Lower lobe of right lung (tissue), 2 donors: ENCODE results near the gene CARS1. TPM values are rescaled to one million over a fixed set of nuclear protein-coding genes. Genes with fewer than 3 reads are reported as not detected.
A peak's percentile ranks its signal among the peaks of the same experiment; 100 is the strongest.

Experiments used
- ATAC-seq, 2 donors: fragments of 200-7000 bp; cut with Tn5 transposase; one replicate each; pipeline ENCODE4 v1.9.1; 2020 to 2022; ENCODE audit warnings: mild to moderate bottlenecking in 2 of 2, moderate library complexity in 2 of 2
- DNase-seq: peaks from one replicate; pipeline ENCODE4 v3.0.0-alpha.2; 2020
- H3K27ac ChIP-seq: fragments of 200-600 bp; one replicate; pipeline ENCODE4 v1.8.0; 2022
- H3K27me3 ChIP-seq: fragments of 200-600 bp; one replicate; pipeline ENCODE4 v1.8.0; 2022; ENCODE audit warnings: low read depth
- H3K36me3 ChIP-seq: fragments of 200-600 bp; one replicate; pipeline ENCODE4 v1.8.0; 2022; ENCODE audit warnings: mild to moderate bottlenecking
- H3K4me1 ChIP-seq: fragments of 200-600 bp; one replicate; pipeline ENCODE4 v1.8.0; 2022
- H3K4me3 ChIP-seq: fragments of 200-600 bp; one replicate; pipeline ENCODE4 v1.8.0; 2022; ENCODE audit warnings: mild to moderate bottlenecking
- H3K9me3 ChIP-seq: fragments of 200-600 bp; one replicate; pipeline ENCODE4 v1.8.0; 2022
- CTCF ChIP-seq: fragments of 200-600 bp; IDR thresholded peaks from one replicate; pipeline ENCODE4 v1.8.0; 2022; ENCODE audit warnings: antibody characterized with exemption, mild to moderate bottlenecking
- intact Hi-C: fragments of 100-400 bp; cut with DNase I; formaldehyde crosslinking; loops from one replicate; pipeline ENCODE4 v1.11.0; 2022
- total RNA-seq: library from RNA; stranded (reverse); fragmentation: NEBNext Ultra II Directional; extraction: Animal tissue kit (Norgen Biotek cat#: 25700); gene quantifications from one replicate; pipeline ENCODE4 v1.2.1, GENCODE V29; 2021
- donor health status: DM: no; HTN: yes; CAD: no; lungs with severe emphysema.

The CARS1 gene
- total RNA-seq, 1 donor from 2014 or later: 40.2 TPM

DNA sequence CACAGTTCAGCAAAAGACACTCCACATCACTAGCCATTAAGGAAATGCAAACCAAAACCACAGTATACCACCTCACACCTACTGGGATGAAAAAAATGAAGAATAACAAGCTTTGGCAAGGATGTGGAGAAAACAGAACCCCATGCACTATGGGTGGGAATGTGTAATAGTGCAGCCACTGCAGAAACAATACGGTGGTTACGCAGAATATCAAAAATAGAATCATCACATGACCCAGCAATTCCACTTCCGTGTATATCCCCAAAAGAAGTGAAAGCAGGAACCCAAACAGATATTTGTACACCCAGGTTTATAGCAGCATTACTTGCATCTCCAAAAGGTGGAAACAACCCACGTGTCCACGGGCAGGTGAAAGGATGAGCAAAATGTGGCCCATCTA lies 20.8 kb downstream of the CARS1 start:
- H3K4me1 ChIP-seq: peaks cover 10% of the 10 kb centered on the region
- H3K27me3 ChIP-seq: no peaks in the 10 kb centered on the region
- no peak for TF ChIP-seq CTCF
- H3K4me3 ChIP-seq: no peak overlapping the region
- H3K27ac ChIP-seq: peak overlapping the region; percentile 44
- no peak for DNase-seq
- peak; percentile 60 to 73 for ATAC-seq
- H3K9me3 ChIP-seq: no peaks in the 10 kb centered on the region
- intact Hi-C loops: loop anchor here (10.0 kb wide), 1 partner anchor 58 kb away; no protein-coding TSS in a partner anchor
- H3K36me3 ChIP-seq: peaks cover 93% of the 10 kb centered on the region

DNA sequence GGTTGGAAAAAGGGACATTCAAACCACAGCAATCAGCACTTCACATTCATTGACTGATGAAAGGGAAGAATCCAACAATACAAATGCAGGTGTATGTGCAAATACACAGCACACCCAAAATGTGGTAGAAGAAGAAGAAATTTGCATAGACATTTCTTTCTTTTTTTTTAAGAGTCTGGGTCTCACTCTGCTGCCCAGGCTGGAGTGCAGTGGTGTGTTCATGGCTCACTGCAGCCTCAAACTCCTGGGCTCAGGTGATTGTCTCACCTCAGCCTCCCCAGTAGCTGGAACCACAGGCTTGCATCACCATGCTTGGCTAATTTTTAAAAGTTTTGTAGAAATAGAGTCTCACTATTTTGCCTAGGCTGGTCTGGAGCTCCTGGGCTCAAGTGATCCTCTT lies 21.9 kb downstream of the CARS1 start:
- Histone ChIP-seq H3K27me3 (no peaks in the 10 kb centered on the region), H3K27ac (no peak overlapping the region), H3K4me1 (peaks cover 14% of the 10 kb centered on the region), H3K36me3 (peaks cover 93% of the 10 kb centered on the region), H3K4me3 (no peak overlapping the region), H3K9me3 (no peaks in the 10 kb centered on the region)
- ATAC-seq (no peak), DNase-seq (no peak)
- no peak for TF ChIP-seq CTCF
- intact Hi-C loops: loop anchor here (10.0 kb wide), 1 partner anchor 59 kb away; no protein-coding TSS in a partner anchor

DNA sequence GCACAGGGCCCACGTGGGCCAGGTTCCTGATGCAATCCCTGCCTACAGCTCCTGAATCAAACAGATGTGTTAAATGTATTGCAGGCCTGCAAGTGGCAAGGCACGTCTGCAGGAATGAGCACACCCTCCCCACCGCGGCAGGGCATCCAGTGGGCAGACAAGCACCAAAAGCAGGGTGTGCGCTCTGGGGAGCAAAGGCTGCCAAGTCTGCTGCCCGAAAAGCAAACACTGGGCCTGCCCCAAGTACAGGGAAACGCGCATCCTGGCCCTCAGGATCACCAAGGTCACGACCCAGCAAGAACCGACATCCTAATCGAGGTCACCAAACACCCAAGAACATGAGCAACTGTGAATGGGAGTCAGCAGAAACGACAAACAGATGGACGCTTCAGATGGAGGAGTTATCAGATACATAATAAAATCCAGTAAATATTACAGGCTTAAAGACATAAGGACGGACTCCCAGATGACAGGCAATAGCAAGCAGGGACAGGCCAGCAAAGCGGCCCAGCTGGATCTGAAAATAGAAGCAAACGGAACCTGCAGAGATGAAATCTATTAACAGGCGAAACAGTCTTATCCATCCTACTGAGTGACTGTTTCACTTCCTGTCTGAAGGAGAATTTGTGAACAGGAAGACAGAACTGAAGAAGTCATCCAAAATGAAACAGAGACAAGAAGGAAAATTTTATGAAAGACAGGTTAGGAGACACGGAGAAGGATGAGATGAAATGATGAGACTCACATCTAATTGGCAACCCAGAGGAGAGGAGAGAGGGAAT lies 26.7 kb downstream of the CARS1 start:
- no peak for DNase-seq
- no peaks in the 10 kb centered on the region for H3K9me3 ChIP-seq
- no peaks in the 10 kb centered on the region for H3K27me3 ChIP-seq
- H3K4me3 ChIP-seq: no peak overlapping the region
- ATAC-seq: no peak
- intact Hi-C loops: loop anchor here (10.0 kb wide), 1 partner anchor 64 kb away; no protein-coding TSS in a partner anchor
- no peak for TF ChIP-seq CTCF
- peaks cover 11% of the 10 kb centered on the region for H3K4me1 ChIP-seq
- H3K27ac ChIP-seq: no peak overlapping the region
- H3K36me3 ChIP-seq: peaks cover 91% of the 10 kb centered on the region

GRCh38 chr11:3028813-3029212 lies 28.4 kb downstream of the CARS1 start:
- Histone ChIP-seq H3K4me1 (peaks cover 11% of the 10 kb centered on the region), H3K36me3 (peaks cover 88% of the 10 kb centered on the region), H3K27ac (no peak overlapping the region), H3K27me3 (no peaks in the 10 kb centered on the region), H3K9me3 (no peaks in the 10 kb centered on the region), H3K4me3 (no peak overlapping the region)
- DNase-seq (no peak), ATAC-seq (no peak)
- intact Hi-C loops: no loop called here
- TF ChIP-seq CTCF: no peak

DNA sequence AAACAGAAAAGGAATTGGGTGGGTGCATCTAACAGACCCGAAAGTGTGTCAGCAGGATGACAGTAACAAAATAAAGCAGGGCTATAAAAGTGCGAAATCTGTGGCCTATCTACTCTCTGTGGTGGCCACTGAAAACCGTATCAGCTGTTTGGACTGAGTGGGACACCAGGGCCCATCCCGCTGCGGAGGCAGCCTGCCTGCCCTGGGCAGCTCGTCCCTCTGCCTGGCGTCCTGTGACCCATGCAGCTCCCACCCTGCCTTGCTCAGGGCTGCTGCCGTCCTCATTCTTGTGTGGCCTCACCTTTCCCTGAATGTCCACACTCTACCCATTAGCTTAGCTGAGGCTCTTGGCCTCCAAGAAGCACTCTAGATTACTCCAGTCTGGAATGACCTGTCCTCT lies 30.4 kb downstream of the CARS1 start:
- peaks cover 79% of the 10 kb centered on the region for H3K36me3 ChIP-seq
- intact Hi-C loops: no loop called here
- H3K4me3 ChIP-seq: no peak overlapping the region
- no peak for ATAC-seq
- DNase-seq: no peak
- H3K4me1 ChIP-seq: peaks cover 11% of the 10 kb centered on the region
- H3K9me3 ChIP-seq: no peaks in the 10 kb centered on the region
- H3K27ac ChIP-seq: no peak overlapping the region
- TF ChIP-seq CTCF: no peak
- H3K27me3 ChIP-seq: no peaks in the 10 kb centered on the region
